B cell (primary cell): ENCODE measurements around the gene OR2T27. TPM values are rescaled to one million over a fixed set of nuclear protein-coding genes. Genes with fewer than 3 reads are reported as not detected.

Experiments used
- ATAC-seq: fragments of 200-7000 bp; cut with Tn5 transposase; one replicate; pipeline ENCODE4 v1.10.0; 2021; ENCODE audit warnings: low read depth, mild to moderate bottlenecking, moderate number of reproducible peaks, moderate library complexity
- CTCF ChIA-PET: fragments of 350-600 bp; sonication (Branson Sonifier 250); formaldehyde crosslinking; loops from one replicate; lab custom pipeline; 2021; ENCODE audit warnings: antibody characterized with exemption, inconsistent platforms; lab: Charles Lee
- POLR2A ChIA-PET: fragments of 350-600 bp; sonication (Branson Sonifier 250); formaldehyde crosslinking; loops from one replicate; lab custom pipeline; 2021; ENCODE audit warnings: antibody characterized with exemption; lab: Charles Lee
- DNase-seq: peaks from one replicate; pipeline ENCODE4 v3.0.0; 2013
- H2AFZ ChIP-seq: 2 replicates; pipeline ENCODE4 v1.6.1; 2012; ENCODE audit warnings: mild to moderate bottlenecking, low read depth, low read length; ENCODE audit not compliant: insufficient read depth, poor library complexity, severe bottlenecking
- H3K27ac ChIP-seq, 2 donors: 1 replicate in 1 of 2; 2 replicates in 1 of 2; pipeline ENCODE4 v1.5.1; 2012 to 2013; ENCODE audit warnings: low read length in 2 of 2, mild to moderate bottlenecking in 2 of 2, moderate library complexity in 1 of 2
- H3K27me3 ChIP-seq, 4 experiments: fragments of 200-600 bp in 1 of 4; sonication (generic) in 1 of 4; replicated peaks in 1 of 4; 1 replicate in 2 of 4; 2 replicates in 2 of 4; pipeline versions ENCODE4 v1.6.1 to v1.7.0; 2013 to 2016; ENCODE audit warnings: low read length in 3 of 4, mild to moderate bottlenecking in 2 of 4, mixed read lengths in 1 of 4, moderate library complexity in 1 of 4; ENCODE audit not compliant: insufficient read depth in 4 of 4, control insufficient read depth in 3 of 4; ENCODE audit errors: control extremely low read depth in 1 of 4
- H3K36me3 ChIP-seq, 2 experiments: replicated peaks in 1 of 2; 1 replicate in 1 of 2; 2 replicates in 1 of 2; pipeline versions ENCODE4 v1.6.1 to v1.7.1; 2013; ENCODE audit warnings: low read length in 1 of 2; ENCODE audit not compliant: insufficient read depth in 2 of 2, control insufficient read depth in 1 of 2; ENCODE audit errors: control extremely low read depth in 1 of 2, extremely low read depth in 1 of 2
- H3K4me1 ChIP-seq, 2 donors: fragments of 200-600 bp in 1 of 2; sonication (generic) in 1 of 2; 1 replicate in 1 of 2; 2 replicates in 1 of 2; pipeline versions ENCODE4 v1.5.1 to v1.6.1; 2013 to 2017; ENCODE audit warnings: low read length in 2 of 2; ENCODE audit not compliant: control insufficient read depth in 2 of 2, insufficient read depth in 2 of 2
- H3K4me2 ChIP-seq: replicated peaks from 2 replicates; pipeline ENCODE3; 2012; ENCODE audit warnings: mild to moderate bottlenecking, low read depth, low read length; ENCODE audit not compliant: poor library complexity, severe bottlenecking
- H3K4me3 ChIP-seq, 5 experiments: fragments of 200-600 bp in 1 of 5; sonication (generic) in 1 of 5; 1 replicate in 3 of 5; 2 replicates in 2 of 5; pipeline versions ENCODE4 v1.5.1 to v1.7.0; 2011 to 2016; ENCODE audit warnings: low read length in 4 of 5, mild to moderate bottlenecking in 4 of 5, low read depth in 2 of 5, control low read depth in 1 of 5, moderate library complexity in 1 of 5; ENCODE audit not compliant: insufficient read depth in 1 of 5; ENCODE audit errors: control extremely low read depth in 1 of 5, extremely low read depth in 1 of 5
- H3K79me2 ChIP-seq: fragments of 200-600 bp; sonication (generic); one replicate; pipeline ENCODE4 v1.6.0; 2016; ENCODE audit warnings: low read length; ENCODE audit not compliant: control insufficient read depth, insufficient read depth
- H3K9ac ChIP-seq: fragments of 200-600 bp; sonication (generic); 2 replicates; pipeline ENCODE4 v1.6.1; 2017; ENCODE audit warnings: mild to moderate bottlenecking, low read length, moderate library complexity
- H3K9me3 ChIP-seq, 3 donors: one replicate each; pipeline versions ENCODE4 v1.6.1 to v1.7.1; 2013; ENCODE audit warnings: low read length in 2 of 3; ENCODE audit not compliant: control insufficient read depth in 2 of 3, insufficient read depth in 1 of 3; ENCODE audit errors: control extremely low read depth in 1 of 3
- H4K20me1 ChIP-seq: 2 replicates; pipeline ENCODE4 v1.6.0; 2012; ENCODE audit warnings: mild to moderate bottlenecking, low read length; ENCODE audit not compliant: insufficient read depth, control insufficient read depth, poor library complexity, severe bottlenecking
- H3K27ac Mint-ChIP-seq: one replicate; pipeline ENCODE4 v1.8.0; 2021; ENCODE audit warnings: mixed read lengths
- H3K27me3 Mint-ChIP-seq: one replicate; pipeline ENCODE4 v1.8.0; 2021; ENCODE audit warnings: mixed read lengths
- H3K4me1 Mint-ChIP-seq: one replicate; pipeline ENCODE4 v1.8.0; 2021; ENCODE audit warnings: mixed read lengths
- H3K4me3 Mint-ChIP-seq: one replicate; pipeline ENCODE4 v1.8.0; 2021; ENCODE audit warnings: mixed read lengths
- H3K9me3 Mint-ChIP-seq: one replicate; pipeline ENCODE4 v1.8.0; 2022; ENCODE audit warnings: mixed read lengths; ENCODE audit not compliant: insufficient read depth
- CTCF ChIP-seq: fragments of 200-600 bp; IDR thresholded peaks from one replicate; pipeline ENCODE4 v1.8.0; 2022; ENCODE audit warnings: antibody characterized with exemption, mild to moderate bottlenecking
- EZH2 ChIP-seq: IDR thresholded peaks from 2 replicates; pipeline ENCODE4 v1.6.1; 2012; ENCODE audit warnings: borderline replicate concordance, low read depth, mild to moderate bottlenecking, moderate library complexity, low read length; ENCODE audit not compliant: insufficient read depth, poor library complexity, severe bottlenecking
- WGBS: methylation state at CpG from one replicate; pipeline ENCODE4 v1.1.5; 2013; ENCODE audit warnings: missing lambda C conversion rate; ENCODE audit not compliant: insufficient coverage; 5-methylcytosine and 5-hydroxymethylcytosine counted together
- intact Hi-C: fragments of 100-400 bp; cut with micrococcal nuclease; formaldehyde crosslinking; loops from one replicate; pipeline ENCODE4 v1.10.0; 2022
- polyA plus RNA-seq: library from polyadenylated mRNA; depleted of rRNA; stranded (reverse); fragments of >200 nt; gene quantifications from 2 replicates; pipeline ENCODE4 v1.2.3, GENCODE V29; 2012
- total RNA-seq, 2 donors: library from RNA; stranded (reverse); fragments of 120-200 nt in 1 of 2; gene quantifications; 1 replicate in 1 of 2; 2 replicates in 1 of 2; pipeline versions ENCODE4 v1.2.3 to v1.2.4, GENCODE V29; 2013 to 2022

The OR2T27 gene
- total and polyA plus RNA-seq, 2 donors (not counting 1 experiment from before 2014, with no cell fraction given), result 0.10 TPM; not detected in 1

GRCh38 chr1:248696261-248696660 lies 40.9 kb upstream of the OR2T27 start:
- Histone ChIP-seq H3K9ac (no peak overlapping the region), H3K4me3 (no peak overlapping the region), H3K4me1 (peaks cover 12 to 15% of the 10 kb centered on the region in 2 donors), H4K20me1 (no peaks in the 10 kb centered on the region), H3K27me3 (no peaks in the 10 kb centered on the region), H2AFZ (peak overlapping the region; percentile 57), H3K27ac (peak overlapping the region in 1 of 2 donors; percentile 27), H3K4me2 (peak overlapping the region; percentile 56), H3K9me3 (peaks cover 0 to 10% (median 0%) of the 10 kb centered on the region in 3 donors), H3K36me3 (no peaks in the 10 kb centered on the region), H3K79me2 (no peaks in the 10 kb centered on the region)
- Mint-ChIP-seq H3K27ac (peak overlapping the region; percentile 42), H3K4me1 (peaks cover 13% of the 10 kb centered on the region), H3K4me3 (no peak overlapping the region), H3K27me3 (no peaks in the 10 kb centered on the region), H3K9me3 (no peaks in the 10 kb centered on the region)
- TF ChIP-seq CTCF (peak; percentile 4), EZH2 (no peak)
- DNase-seq, result peak; percentile 32
- peak; percentile 24 for ATAC-seq
- CTCF ChIA-PET, result interaction anchor here (0.7 to 21.8 kb wide), 9 partner anchors 8 to 229 kb away, joined by 3 to 274 read pairs (median 5); no protein-coding TSS in a partner anchor
- POLR2A ChIA-PET, result interaction anchor here (0.8 kb wide), 1 partner anchor 109 kb away, joined by 3 read pairs; no protein-coding TSS in a partner anchor
- WGBS, result 54% methylated on average over 2 of the region's 3 CpGs
- intact Hi-C loops, result no loop called here

GRCh38 chr1:248695451-248696132 lies 40.3 kb upstream of the OR2T27 start:
- CTCF ChIA-PET, result interaction anchor here (21.8 kb wide), 1 partner anchor 112 kb away, joined by 274 read pairs; no protein-coding TSS in a partner anchor
- Histone ChIP-seq H3K9ac (no peak overlapping the region), H3K79me2 (no peaks in the 10 kb centered on the region), H3K4me3 (no peak overlapping the region), H3K36me3 (no peaks in the 10 kb centered on the region), H4K20me1 (no peaks in the 10 kb centered on the region), H3K27ac (no peak overlapping the region), H2AFZ (no peak overlapping the region), H3K9me3 (peaks cover 0 to 10% (median 2%) of the 10 kb centered on the region in 3 donors), H3K4me1 (peaks cover 12 to 15% of the 10 kb centered on the region in 2 donors), H3K27me3 (no peaks in the 10 kb centered on the region), H3K4me2 (no peak overlapping the region)
- POLR2A ChIA-PET, result no interaction called here
- Mint-ChIP-seq H3K9me3 (no peaks in the 10 kb centered on the region), H3K4me3 (no peak overlapping the region), H3K4me1 (peaks cover 13% of the 10 kb centered on the region), H3K27me3 (no peaks in the 10 kb centered on the region), H3K27ac (no peak overlapping the region)
- no peak for DNase-seq
- 98% methylated on average over 7 of the region's 13 CpGs for WGBS
- intact Hi-C loops, result no loop called here
- TF ChIP-seq EZH2, result no peak
- no peak for TF ChIP-seq CTCF
- ATAC-seq, result no peak
